Melanocyte of skin (primary cell): ENCODE data around the gene KCNH8. TPM values are rescaled to one million over a fixed set of nuclear protein-coding genes. Genes with fewer than 3 reads are reported as not detected.

ENCODE experiments used
- small RNA-seq, 2 donors: library from RNA; depleted of rRNA; stranded (forward); fragments of <200 nt; gene quantifications; one replicate each; pipeline ENCODE3, GENCODE V24; 2012
- total RNA-seq, 2 donors: library from RNA; depleted of rRNA; stranded (reverse); fragments of >200 nt; gene quantifications; 2 replicates each; pipeline ENCODE4 v1.2.3, GENCODE V29; 2012

Gene KCNH8
- under 1 TPM; 0.33 to 0.69 TPM for total RNA-seq

DNA sequence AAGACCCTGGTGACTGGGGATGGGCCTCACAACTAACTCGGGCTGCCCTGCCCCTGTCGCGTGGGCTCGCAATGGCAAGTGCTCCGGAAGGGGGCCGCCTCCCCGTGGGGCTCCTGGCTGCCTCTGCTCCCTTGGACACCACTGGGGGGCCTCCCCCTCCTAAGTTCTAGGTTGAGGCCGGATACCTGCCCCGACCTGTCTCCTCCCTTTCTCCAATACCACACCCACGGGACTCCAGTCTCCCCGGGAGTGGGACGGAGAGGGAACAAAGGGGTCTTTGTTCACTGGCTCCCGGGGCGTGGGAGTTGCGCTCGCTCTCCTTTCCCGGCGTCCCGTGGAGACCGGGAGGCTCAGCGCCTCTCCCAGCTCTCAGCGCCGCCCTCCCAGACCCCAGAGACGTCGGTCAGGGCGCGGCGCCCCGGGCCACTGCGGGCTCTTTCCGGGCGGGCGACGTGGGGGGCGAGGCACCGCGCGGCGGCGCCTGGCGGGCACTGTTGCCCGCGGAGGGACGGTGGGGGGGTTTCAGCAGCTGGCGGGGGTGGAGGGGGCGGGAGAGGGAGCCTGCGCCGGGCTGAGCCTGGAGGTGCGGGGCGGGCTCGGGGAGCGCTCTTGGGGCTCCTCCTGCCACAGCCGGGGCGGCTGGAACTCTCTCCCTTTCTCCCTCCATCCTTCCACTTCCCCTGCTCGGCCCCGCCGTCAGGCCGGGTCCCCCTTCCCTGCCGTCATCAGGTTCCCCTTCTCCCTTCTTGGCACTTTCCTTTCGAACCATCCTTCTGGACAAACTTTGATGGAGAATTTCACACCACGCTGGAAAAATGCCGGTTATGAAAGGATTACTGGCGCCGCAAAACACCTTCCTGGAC, at the start of gene KCNH8:
TSS of gene KCNH8 (plus strand) at position 606 of the 863 bp plus-strand sequence. CDS start at position 816, 210 bp downstream.

Small RNAs within 50 kb of the gene (small RNA-seq; reads per million reads assigned to genes)
- 0 reads per million in 2 donors for gene MIR4791
